Ureter (tissue), 1 donor: ENCODE results near the gene HMCN1. TPM values are rescaled to one million over a fixed set of nuclear protein-coding genes. Genes with fewer than 3 reads are reported as not detected.

Experiments
- DNase-seq: peaks from one replicate; pipeline ENCODE4 v3.0.0-alpha.2; 2020; ENCODE audit warnings: low spot score
- total RNA-seq: library from RNA; stranded (reverse); gene quantifications from one replicate; pipeline ENCODE4 v1.2.4, GENCODE V29; 2023
- donor health status: DM: yes; HTN: yes; CAD: no.

The HMCN1 gene
- total RNA-seq, 1 donor from 2014 or later, result 4.7 TPM

- no peak for DNase-seq
Observed at GRCh38 chr1:186089940-186090339, 355.7 kb downstream of the HMCN1 start.

- no peak for DNase-seq
Observed at GRCh38 chr1:186091222-186091720, 357.1 kb downstream of the HMCN1 start.

GRCh38 chr1:186093437-186093836 is 359.2 kb downstream of the HMCN1 start:
- no peak for DNase-seq

- DNase-seq, result no peak
Observed at GRCh38 chr1:186094172-186094571, 360.0 kb downstream of the HMCN1 start.

- DNase-seq, result no peak
Observed at GRCh38 chr1:186099336-186100104, 365.3 kb downstream of the HMCN1 start.

- no peak for DNase-seq
Observed at GRCh38 chr1:186102107-186102506, 367.9 kb downstream of the HMCN1 start.

GRCh38 chr1:186102547-186103148 is 368.5 kb downstream of the HMCN1 start:
- DNase-seq, result no peak

GRCh38 chr1:186104459-186104858 is 370.3 kb downstream of the HMCN1 start:
- DNase-seq, result no peak

- no peak for DNase-seq
Observed at GRCh38 chr1:186112280-186112679, 378.1 kb downstream of the HMCN1 start.

GRCh38 chr1:186113461-186113860 is 379.3 kb downstream of the HMCN1 start:
- DNase-seq, result no peak

- DNase-seq, result no peak
Observed at GRCh38 chr1:186118724-186119123, 384.5 kb downstream of the HMCN1 start.

GRCh38 chr1:186122837-186123236 is 388.6 kb downstream of the HMCN1 start:
- DNase-seq, result no peak

- no peak for DNase-seq
Observed at GRCh38 chr1:186125035-186125434, 390.8 kb downstream of the HMCN1 start.

- no peak for DNase-seq
Observed at GRCh38 chr1:186125511-186125910, 391.3 kb downstream of the HMCN1 start.

- DNase-seq, result no peak
Observed at GRCh38 chr1:186129758-186130157, 395.6 kb downstream of the HMCN1 start.

- DNase-seq, result no peak
Observed at GRCh38 chr1:186139115-186139514, 404.9 kb downstream of the HMCN1 start.

- DNase-seq, result no peak
Observed at GRCh38 chr1:186139701-186140100, 405.5 kb downstream of the HMCN1 start.

- no peak for DNase-seq
Observed at GRCh38 chr1:186142159-186142558, 408.0 kb downstream of the HMCN1 start.

GRCh38 chr1:186142916-186143315 is 408.7 kb downstream of the HMCN1 start:
- DNase-seq, result no peak

- DNase-seq, result no peak
Observed at GRCh38 chr1:186143481-186143880, 409.3 kb downstream of the HMCN1 start.

GRCh38 chr1:186144505-186144904 is 410.3 kb downstream of the HMCN1 start:
- DNase-seq, result no peak

GRCh38 chr1:186146974-186147373 is 412.8 kb downstream of the HMCN1 start:
- DNase-seq, result no peak

GRCh38 chr1:186149591-186149990 is 415.4 kb downstream of the HMCN1 start:
- no peak for DNase-seq
